Neural crest cell (in vitro differentiated cells): ENCODE data around the gene RBBP5. TPM values are rescaled to one million over a fixed set of nuclear protein-coding genes. Genes with fewer than 3 reads are reported as not detected.

Experiments
- DNase-seq: peaks from one replicate; pipeline ENCODE4 v3.0.0; 2021; ENCODE audit warnings: low read depth, mixed read lengths, low spot score
- H3K27ac Mint-ChIP-seq: one replicate; pipeline ENCODE4 v1.8.0; 2021; ENCODE audit warnings: mild to moderate bottlenecking, mixed read lengths; ENCODE audit not compliant: unreplicated experiment
- H3K27me3 Mint-ChIP-seq: 2 replicates; pipeline ENCODE4 v1.8.0; 2021; ENCODE audit warnings: low read depth, mild to moderate bottlenecking, mixed read lengths
- H3K36me3 Mint-ChIP-seq: 2 replicates; pipeline ENCODE4 v1.8.0; 2021; ENCODE audit warnings: low read depth, mild to moderate bottlenecking, mixed read lengths
- H3K4me1 Mint-ChIP-seq: 2 replicates; pipeline ENCODE4 v1.8.0; 2021; ENCODE audit warnings: mixed read lengths
- H3K4me3 Mint-ChIP-seq: one replicate; pipeline ENCODE4 v1.8.0; 2021; ENCODE audit warnings: mild to moderate bottlenecking, mixed read lengths
- H3K9me3 Mint-ChIP-seq: 2 replicates; pipeline ENCODE4 v1.8.0; 2021; ENCODE audit warnings: mixed read lengths
- total RNA-seq: library from RNA; stranded (reverse); gene quantifications from 2 replicates; pipeline ENCODE4 v1.2.1, GENCODE V29; 2021
- TF ChIP-seq, protein P1 (sequence below): fragments of 200-600 bp; sonication (generic); conservative IDR thresholded peaks from 2 replicates; pipeline ENCODE4 v1.5.0; 2021; ENCODE audit warnings: antibody characterized with exemption, mild to moderate bottlenecking

The RBBP5 gene
- total RNA-seq, 1 donor from 2014 or later, result 22.8 TPM

DNA sequence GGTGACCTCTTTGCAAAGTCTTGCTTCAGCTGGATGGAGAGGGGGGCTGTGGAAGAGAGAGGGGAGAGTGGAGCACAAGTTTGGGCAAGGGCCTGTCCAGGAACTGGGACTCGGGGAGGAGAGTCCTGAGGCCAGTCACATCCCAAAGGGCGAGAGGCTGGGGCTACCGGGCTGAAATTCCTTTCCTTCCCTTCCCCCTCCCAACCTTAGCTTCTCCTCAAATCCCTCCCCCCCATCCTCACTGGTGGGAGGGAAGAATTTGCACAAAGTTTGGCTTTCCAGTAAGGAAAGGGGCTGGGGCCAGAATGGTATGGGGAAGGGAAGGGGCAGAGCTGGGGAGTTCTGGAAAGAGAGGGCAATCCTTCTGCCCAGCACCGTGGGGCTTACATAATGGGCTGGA lies 77.9 kb downstream of the RBBP5 start:
- H3K36me3 Mint-ChIP-seq, result no peaks in the 10 kb centered on the region
- H3K9me3 Mint-ChIP-seq, result no peaks in the 10 kb centered on the region
- TF ChIP-seq, protein P1, sequence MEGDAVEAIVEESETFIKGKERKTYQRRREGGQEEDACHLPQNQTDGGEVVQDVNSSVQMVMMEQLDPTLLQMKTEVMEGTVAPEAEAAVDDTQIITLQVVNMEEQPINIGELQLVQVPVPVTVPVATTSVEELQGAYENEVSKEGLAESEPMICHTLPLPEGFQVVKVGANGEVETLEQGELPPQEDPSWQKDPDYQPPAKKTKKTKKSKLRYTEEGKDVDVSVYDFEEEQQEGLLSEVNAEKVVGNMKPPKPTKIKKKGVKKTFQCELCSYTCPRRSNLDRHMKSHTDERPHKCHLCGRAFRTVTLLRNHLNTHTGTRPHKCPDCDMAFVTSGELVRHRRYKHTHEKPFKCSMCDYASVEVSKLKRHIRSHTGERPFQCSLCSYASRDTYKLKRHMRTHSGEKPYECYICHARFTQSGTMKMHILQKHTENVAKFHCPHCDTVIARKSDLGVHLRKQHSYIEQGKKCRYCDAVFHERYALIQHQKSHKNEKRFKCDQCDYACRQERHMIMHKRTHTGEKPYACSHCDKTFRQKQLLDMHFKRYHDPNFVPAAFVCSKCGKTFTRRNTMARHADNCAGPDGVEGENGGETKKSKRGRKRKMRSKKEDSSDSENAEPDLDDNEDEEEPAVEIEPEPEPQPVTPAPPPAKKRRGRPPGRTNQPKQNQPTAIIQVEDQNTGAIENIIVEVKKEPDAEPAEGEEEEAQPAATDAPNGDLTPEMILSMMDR, result no peak
- peaks cover 31% of the 10 kb centered on the region for H3K4me1 Mint-ChIP-seq
- H3K27ac Mint-ChIP-seq, result no peak overlapping the region
- peaks cover 73% of the 10 kb centered on the region for H3K27me3 Mint-ChIP-seq
- H3K4me3 Mint-ChIP-seq, result no peak overlapping the region
- DNase-seq, result no peak

DNA sequence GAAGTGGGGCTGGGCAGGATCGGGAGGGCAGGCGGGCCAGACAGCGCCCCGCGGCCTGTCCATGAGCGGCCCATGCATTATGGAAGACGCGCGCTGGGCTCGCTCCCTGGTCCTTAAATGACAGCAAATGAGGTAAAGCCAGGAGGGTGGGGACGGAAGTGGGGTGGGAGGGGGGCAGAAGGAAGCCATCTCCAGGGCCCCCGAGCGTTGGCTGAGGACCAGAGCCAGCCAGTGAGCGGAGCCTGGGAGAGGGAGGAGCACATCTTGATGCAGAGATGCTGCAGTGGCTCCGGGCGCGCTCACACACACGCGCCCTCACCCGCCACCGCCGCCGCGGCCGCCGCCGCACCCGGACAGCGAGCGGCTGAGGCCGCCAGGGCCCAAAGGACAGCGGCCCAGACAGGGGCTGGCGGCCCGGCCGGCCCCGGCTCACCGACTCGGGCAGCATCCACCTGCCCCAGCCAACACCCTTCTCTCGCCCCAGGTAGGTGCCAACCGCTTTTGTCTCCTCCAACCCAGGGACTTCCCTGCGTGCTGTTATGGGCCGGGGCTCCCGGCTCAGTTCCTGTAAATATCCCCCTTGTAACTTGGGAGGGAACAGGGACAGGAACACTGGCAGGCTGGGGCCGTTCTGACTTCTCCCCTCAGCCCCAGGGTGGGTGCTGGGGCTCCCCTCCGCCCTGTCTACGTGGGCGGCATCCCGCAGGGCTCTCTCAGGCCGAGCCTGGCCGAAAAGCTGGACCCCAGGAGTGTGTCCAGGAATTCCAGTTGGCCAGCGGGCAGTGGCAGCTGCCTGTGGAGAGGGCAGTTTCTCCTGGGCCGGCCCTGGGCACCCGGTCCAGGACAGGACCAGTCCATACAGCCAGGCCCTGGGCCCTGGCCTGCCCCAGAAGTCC lies 78.6 kb downstream of the RBBP5 start, which contains the start of gene CNTN2:
CNTN2 (plus strand) TSS at position 302 of the 896 bp plus-strand sequence. CDS start 9,974 bp downstream, outside the sequence.
- Mint-ChIP-seq H3K27ac (no peak within 1 kb of the TSS), H3K4me1 (peaks cover 31% of the 10 kb centered on the region), H3K4me3 (no peak within 1 kb of the TSS), H3K27me3 (peaks cover 75% of the 10 kb centered on the region), H3K9me3 (no peaks in the 10 kb centered on the region), H3K36me3 (no peaks in the 10 kb centered on the region)
- TF ChIP-seq, protein P1, result no peak
- no peak for DNase-seq

DNA sequence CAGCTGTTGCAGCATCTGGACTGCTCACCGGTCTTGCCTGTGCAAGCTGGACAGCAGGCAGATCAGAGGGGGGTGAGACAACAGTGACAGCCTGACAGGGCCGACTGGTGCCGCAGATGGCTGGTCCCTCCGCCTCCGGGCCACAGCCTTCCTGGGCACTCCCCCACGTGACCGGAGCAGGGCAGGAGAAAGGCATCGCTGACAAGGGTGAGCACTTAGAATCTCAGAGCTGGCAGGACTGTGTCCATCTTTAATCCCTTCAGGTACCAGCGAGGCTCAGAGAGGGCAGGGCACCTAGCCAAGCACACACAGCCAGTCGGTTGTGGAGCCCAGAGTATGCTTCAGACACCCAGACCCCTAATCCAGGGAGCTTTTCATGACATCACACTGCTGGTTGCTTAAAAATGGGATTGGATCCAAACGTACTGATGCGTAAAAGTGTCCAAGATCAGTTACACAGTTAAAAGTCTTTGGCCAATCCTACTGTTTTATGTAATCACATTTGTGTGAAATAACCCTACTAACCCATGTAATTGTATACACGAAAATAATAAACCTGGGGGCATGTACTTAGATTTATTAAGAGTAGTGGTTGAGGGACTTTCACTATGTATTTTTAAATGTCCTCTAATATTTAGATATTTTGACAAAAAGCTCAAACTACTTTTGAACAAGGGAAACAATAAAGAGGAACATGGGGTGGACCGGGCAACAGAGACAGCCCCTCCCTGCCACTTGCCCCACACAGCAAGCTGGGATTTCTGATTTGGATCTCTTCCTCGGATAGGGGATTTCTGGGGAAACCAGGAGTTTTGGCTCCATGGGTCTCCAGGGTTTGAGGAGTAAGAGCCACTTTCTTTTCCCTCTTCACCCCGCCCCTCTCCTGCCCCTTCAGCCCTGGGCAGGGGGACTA lies 79.5 kb downstream of the RBBP5 start:
- peaks cover 23% of the 10 kb centered on the region for H3K4me1 Mint-ChIP-seq
- H3K36me3 Mint-ChIP-seq, result no peaks in the 10 kb centered on the region
- peaks cover 75% of the 10 kb centered on the region for H3K27me3 Mint-ChIP-seq
- peak overlapping the region; percentile 35 for H3K27ac Mint-ChIP-seq
- no peaks in the 10 kb centered on the region for H3K9me3 Mint-ChIP-seq
- H3K4me3 Mint-ChIP-seq, result no peak overlapping the region
- TF ChIP-seq, protein P1, result no peak
- DNase-seq, result no peak

DNA sequence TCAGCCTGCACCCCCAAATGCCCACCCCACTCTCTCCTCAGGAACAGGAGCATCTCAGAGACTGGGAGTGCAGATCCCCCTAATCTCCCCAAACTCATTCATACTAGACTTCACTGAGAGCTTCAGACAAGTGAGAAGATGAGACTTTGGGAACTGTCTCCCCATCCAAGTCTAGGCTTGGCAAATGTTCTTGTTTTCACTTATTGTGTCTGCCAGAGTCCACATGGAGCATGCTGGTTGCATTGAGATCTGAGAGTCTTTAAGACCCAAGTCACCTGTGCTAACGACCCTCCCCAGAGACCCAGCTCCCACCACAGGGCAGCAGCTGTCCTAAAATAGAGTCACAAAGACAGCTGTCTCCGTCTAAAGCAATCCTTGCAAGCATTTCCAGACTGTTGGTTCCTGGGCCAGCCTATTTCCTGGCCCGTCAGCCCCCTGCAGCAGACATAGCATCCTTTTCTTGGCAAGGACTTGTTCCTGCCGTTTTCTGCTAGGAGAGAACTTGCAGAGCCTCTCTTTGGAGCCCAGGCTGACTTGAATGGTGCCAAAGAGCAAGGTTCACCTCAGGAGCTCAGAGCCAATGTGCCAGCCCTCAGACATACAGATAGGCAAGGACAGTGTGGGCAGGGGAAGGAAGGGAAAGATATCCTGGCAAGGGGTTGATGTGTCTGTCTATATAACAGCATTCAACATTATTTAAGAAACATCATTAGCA lies 80.6 kb downstream of the RBBP5 start:
- Mint-ChIP-seq H3K9me3 (no peaks in the 10 kb centered on the region), H3K4me3 (no peak overlapping the region), H3K4me1 (peaks cover 12% of the 10 kb centered on the region), H3K27me3 (peaks cover 64% of the 10 kb centered on the region), H3K36me3 (no peaks in the 10 kb centered on the region), H3K27ac (peak overlapping the region; percentile 72)
- DNase-seq, result no peak
- TF ChIP-seq, protein P1, result no peak
